ENCODE results near the gene BHLHE40.

Gene BHLHE40

GRCh38 chr3:5026046-5026362 lies 46.8 kb downstream of the BHLHE40 start:
- Mint-ChIP-seq H3K9me3 (peaks cover 2% of the 10 kb centered on the region), H3K4me1 (peaks cover 21% of the 10 kb centered on the region), H3K27ac (peak overlapping the region in 1 of 3 experiments; percentile 69), H3K36me3 (ENCODE audit: low read depth) (no peaks in the 10 kb centered on the region), H3K4me3 (peak overlapping the region; percentile 62 to 65 (median 64)), H3K27me3 (ENCODE audit: low read depth) (peaks cover 4% of the 10 kb centered on the region)
- TF ChIP-seq, protein P1, sequence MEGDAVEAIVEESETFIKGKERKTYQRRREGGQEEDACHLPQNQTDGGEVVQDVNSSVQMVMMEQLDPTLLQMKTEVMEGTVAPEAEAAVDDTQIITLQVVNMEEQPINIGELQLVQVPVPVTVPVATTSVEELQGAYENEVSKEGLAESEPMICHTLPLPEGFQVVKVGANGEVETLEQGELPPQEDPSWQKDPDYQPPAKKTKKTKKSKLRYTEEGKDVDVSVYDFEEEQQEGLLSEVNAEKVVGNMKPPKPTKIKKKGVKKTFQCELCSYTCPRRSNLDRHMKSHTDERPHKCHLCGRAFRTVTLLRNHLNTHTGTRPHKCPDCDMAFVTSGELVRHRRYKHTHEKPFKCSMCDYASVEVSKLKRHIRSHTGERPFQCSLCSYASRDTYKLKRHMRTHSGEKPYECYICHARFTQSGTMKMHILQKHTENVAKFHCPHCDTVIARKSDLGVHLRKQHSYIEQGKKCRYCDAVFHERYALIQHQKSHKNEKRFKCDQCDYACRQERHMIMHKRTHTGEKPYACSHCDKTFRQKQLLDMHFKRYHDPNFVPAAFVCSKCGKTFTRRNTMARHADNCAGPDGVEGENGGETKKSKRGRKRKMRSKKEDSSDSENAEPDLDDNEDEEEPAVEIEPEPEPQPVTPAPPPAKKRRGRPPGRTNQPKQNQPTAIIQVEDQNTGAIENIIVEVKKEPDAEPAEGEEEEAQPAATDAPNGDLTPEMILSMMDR (IDR thresholded peaks at IDR 0.05; ENCODE audit: unreplicated experiment in 3 of 3), result no peak

- TF ChIP-seq, protein P1 (IDR thresholded peaks at IDR 0.05; ENCODE audit: unreplicated experiment in 3 of 3), result no peak
- Mint-ChIP-seq H3K36me3 (ENCODE audit: low read depth) (no peaks in the 10 kb centered on the region), H3K4me1 (peaks cover 16% of the 10 kb centered on the region), H3K27ac (peak overlapping the region in 1 of 3 experiments; percentile 44), H3K9me3 (peaks cover 2% of the 10 kb centered on the region), H3K27me3 (ENCODE audit: low read depth) (peaks cover 4% of the 10 kb centered on the region), H3K4me3 (no peak overlapping the region)
Observed at GRCh38 chr3:5029715-5030114, 50.5 kb downstream of the BHLHE40 start.

DNA sequence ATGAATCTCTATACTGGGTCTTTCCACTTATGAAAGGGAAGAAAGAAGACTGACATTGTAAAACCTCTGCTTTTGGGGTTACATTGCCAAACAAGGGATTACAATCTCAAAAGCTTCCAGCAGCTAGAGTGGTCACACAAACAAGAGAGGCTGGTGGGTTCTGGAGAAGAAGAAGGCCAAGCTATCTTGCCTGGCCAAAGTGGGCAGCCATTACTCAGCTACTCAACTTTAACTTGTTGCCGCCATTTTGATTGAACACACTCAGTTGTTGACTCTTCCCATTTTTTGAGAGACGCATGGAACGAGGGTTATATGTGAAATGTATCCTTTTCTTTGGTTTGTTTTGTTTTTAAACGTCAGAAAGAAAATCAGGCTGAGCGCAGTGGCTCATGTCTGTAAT lies 50.9 kb downstream of the BHLHE40 start:
- H3K36me3 Mint-ChIP-seq (ENCODE audit: low read depth), result no peaks in the 10 kb centered on the region
- H3K4me1 Mint-ChIP-seq, result peaks cover 16% of the 10 kb centered on the region
- peaks cover 4% of the 10 kb centered on the region for H3K27me3 Mint-ChIP-seq (ENCODE audit: low read depth)
- TF ChIP-seq, protein P1 (IDR thresholded peaks at IDR 0.05; ENCODE audit: unreplicated experiment in 3 of 3), result no peak
- no peak overlapping the region for H3K4me3 Mint-ChIP-seq
- H3K27ac Mint-ChIP-seq, result peak overlapping the region in 1 of 3 experiments; percentile 37
- peaks cover 2% of the 10 kb centered on the region for H3K9me3 Mint-ChIP-seq

DNA sequence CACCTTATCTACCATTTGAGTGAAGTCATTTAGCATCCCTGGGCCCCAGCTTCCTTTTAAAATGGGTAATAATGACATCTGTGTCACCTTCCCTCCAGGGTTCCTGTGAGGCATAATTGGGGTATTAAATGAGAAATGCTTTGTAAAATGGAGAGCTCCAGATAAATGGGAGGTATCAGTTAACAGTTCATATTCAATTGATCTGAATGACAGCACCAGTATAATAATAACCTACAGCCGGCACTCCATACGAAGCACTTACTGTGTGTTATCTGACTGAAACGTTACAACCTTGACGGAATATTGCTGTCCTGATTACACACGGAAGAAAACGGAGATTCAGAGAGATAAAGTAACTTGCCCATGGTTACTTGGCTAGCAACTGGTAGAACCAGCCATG lies 53.6 kb downstream of the BHLHE40 start:
- Mint-ChIP-seq H3K4me1 (peaks cover 14% of the 10 kb centered on the region), H3K9me3 (peaks cover under 1% of the 10 kb centered on the region), H3K27ac (no peak overlapping the region)

More for the DNA sequence above, 53.6 kb downstream of the BHLHE40 start:
- Mint-ChIP-seq H3K36me3 (ENCODE audit: low read depth) (no peaks in the 10 kb centered on the region), H3K27me3 (ENCODE audit: low read depth) (peaks cover 8% of the 10 kb centered on the region), H3K4me3 (no peak overlapping the region)
- TF ChIP-seq, protein P1 (IDR thresholded peaks at IDR 0.05; ENCODE audit: unreplicated experiment in 3 of 3), result no peak
